B cell (primary cell): ENCODE results near the gene SPRR3. TPM values are rescaled to one million over a fixed set of nuclear protein-coding genes. Genes with fewer than 3 reads are reported as not detected.

Experiments
- ATAC-seq: fragments of 200-7000 bp; cut with Tn5 transposase; one replicate; pipeline ENCODE4 v1.10.0; 2021; ENCODE audit warnings: low read depth, mild to moderate bottlenecking, moderate number of reproducible peaks, moderate library complexity
- CTCF ChIA-PET: fragments of 350-600 bp; sonication (Branson Sonifier 250); formaldehyde crosslinking; loops from one replicate; lab custom pipeline; 2021; ENCODE audit warnings: antibody characterized with exemption, inconsistent platforms; lab: Charles Lee
- POLR2A ChIA-PET: fragments of 350-600 bp; sonication (Branson Sonifier 250); formaldehyde crosslinking; loops from one replicate; lab custom pipeline; 2021; ENCODE audit warnings: antibody characterized with exemption; lab: Charles Lee
- DNase-seq: peaks from one replicate; pipeline ENCODE4 v3.0.0; 2013
- H2AFZ ChIP-seq: 2 replicates; pipeline ENCODE4 v1.6.1; 2012; ENCODE audit warnings: mild to moderate bottlenecking, low read depth, low read length; ENCODE audit not compliant: insufficient read depth, poor library complexity, severe bottlenecking
- H3K27ac ChIP-seq, 2 donors: 1 replicate in 1 of 2; 2 replicates in 1 of 2; pipeline ENCODE4 v1.5.1; 2012 to 2013; ENCODE audit warnings: low read length in 2 of 2, mild to moderate bottlenecking in 2 of 2, moderate library complexity in 1 of 2
- H3K27me3 ChIP-seq, 4 experiments: fragments of 200-600 bp in 1 of 4; sonication (generic) in 1 of 4; replicated peaks in 1 of 4; 1 replicate in 2 of 4; 2 replicates in 2 of 4; pipeline versions ENCODE4 v1.6.1 to v1.7.0; 2013 to 2016; ENCODE audit warnings: low read length in 3 of 4, mild to moderate bottlenecking in 2 of 4, mixed read lengths in 1 of 4, moderate library complexity in 1 of 4; ENCODE audit not compliant: insufficient read depth in 4 of 4, control insufficient read depth in 3 of 4; ENCODE audit errors: control extremely low read depth in 1 of 4
- H3K36me3 ChIP-seq, 2 experiments: replicated peaks in 1 of 2; 1 replicate in 1 of 2; 2 replicates in 1 of 2; pipeline versions ENCODE4 v1.6.1 to v1.7.1; 2013; ENCODE audit warnings: low read length in 1 of 2; ENCODE audit not compliant: insufficient read depth in 2 of 2, control insufficient read depth in 1 of 2; ENCODE audit errors: control extremely low read depth in 1 of 2, extremely low read depth in 1 of 2
- H3K4me1 ChIP-seq, 2 donors: fragments of 200-600 bp in 1 of 2; sonication (generic) in 1 of 2; 1 replicate in 1 of 2; 2 replicates in 1 of 2; pipeline versions ENCODE4 v1.5.1 to v1.6.1; 2013 to 2017; ENCODE audit warnings: low read length in 2 of 2; ENCODE audit not compliant: control insufficient read depth in 2 of 2, insufficient read depth in 2 of 2
- H3K4me2 ChIP-seq: replicated peaks from 2 replicates; pipeline ENCODE3; 2012; ENCODE audit warnings: mild to moderate bottlenecking, low read depth, low read length; ENCODE audit not compliant: poor library complexity, severe bottlenecking
- H3K4me3 ChIP-seq, 5 experiments: fragments of 200-600 bp in 1 of 5; sonication (generic) in 1 of 5; 1 replicate in 3 of 5; 2 replicates in 2 of 5; pipeline versions ENCODE4 v1.5.1 to v1.7.0; 2011 to 2016; ENCODE audit warnings: low read length in 4 of 5, mild to moderate bottlenecking in 4 of 5, low read depth in 2 of 5, control low read depth in 1 of 5, moderate library complexity in 1 of 5; ENCODE audit not compliant: insufficient read depth in 1 of 5; ENCODE audit errors: control extremely low read depth in 1 of 5, extremely low read depth in 1 of 5
- H3K79me2 ChIP-seq: fragments of 200-600 bp; sonication (generic); one replicate; pipeline ENCODE4 v1.6.0; 2016; ENCODE audit warnings: low read length; ENCODE audit not compliant: control insufficient read depth, insufficient read depth
- H3K9ac ChIP-seq: fragments of 200-600 bp; sonication (generic); 2 replicates; pipeline ENCODE4 v1.6.1; 2017; ENCODE audit warnings: mild to moderate bottlenecking, low read length, moderate library complexity
- H3K9me3 ChIP-seq, 3 donors: one replicate each; pipeline versions ENCODE4 v1.6.1 to v1.7.1; 2013; ENCODE audit warnings: low read length in 2 of 3; ENCODE audit not compliant: control insufficient read depth in 2 of 3, insufficient read depth in 1 of 3; ENCODE audit errors: control extremely low read depth in 1 of 3
- H4K20me1 ChIP-seq: 2 replicates; pipeline ENCODE4 v1.6.0; 2012; ENCODE audit warnings: mild to moderate bottlenecking, low read length; ENCODE audit not compliant: insufficient read depth, control insufficient read depth, poor library complexity, severe bottlenecking
- H3K27ac Mint-ChIP-seq: one replicate; pipeline ENCODE4 v1.8.0; 2021; ENCODE audit warnings: mixed read lengths
- H3K27me3 Mint-ChIP-seq: one replicate; pipeline ENCODE4 v1.8.0; 2021; ENCODE audit warnings: mixed read lengths
- H3K4me1 Mint-ChIP-seq: one replicate; pipeline ENCODE4 v1.8.0; 2021; ENCODE audit warnings: mixed read lengths
- H3K4me3 Mint-ChIP-seq: one replicate; pipeline ENCODE4 v1.8.0; 2021; ENCODE audit warnings: mixed read lengths
- H3K9me3 Mint-ChIP-seq: one replicate; pipeline ENCODE4 v1.8.0; 2022; ENCODE audit warnings: mixed read lengths; ENCODE audit not compliant: insufficient read depth
- CTCF ChIP-seq: fragments of 200-600 bp; IDR thresholded peaks from one replicate; pipeline ENCODE4 v1.8.0; 2022; ENCODE audit warnings: antibody characterized with exemption, mild to moderate bottlenecking
- EZH2 ChIP-seq: IDR thresholded peaks from 2 replicates; pipeline ENCODE4 v1.6.1; 2012; ENCODE audit warnings: borderline replicate concordance, low read depth, mild to moderate bottlenecking, moderate library complexity, low read length; ENCODE audit not compliant: insufficient read depth, poor library complexity, severe bottlenecking
- WGBS: methylation state at CpG from one replicate; pipeline ENCODE4 v1.1.5; 2013; ENCODE audit warnings: missing lambda C conversion rate; ENCODE audit not compliant: insufficient coverage; 5-methylcytosine and 5-hydroxymethylcytosine counted together
- intact Hi-C: fragments of 100-400 bp; cut with micrococcal nuclease; formaldehyde crosslinking; loops from one replicate; pipeline ENCODE4 v1.10.0; 2022
- polyA plus RNA-seq: library from polyadenylated mRNA; depleted of rRNA; stranded (reverse); fragments of >200 nt; gene quantifications from 2 replicates; pipeline ENCODE4 v1.2.3, GENCODE V29; 2012
- total RNA-seq, 2 donors: library from RNA; stranded (reverse); fragments of 120-200 nt in 1 of 2; gene quantifications; 1 replicate in 1 of 2; 2 replicates in 1 of 2; pipeline versions ENCODE4 v1.2.3 to v1.2.4, GENCODE V29; 2013 to 2022

Gene SPRR3
- total and polyA plus RNA-seq, 2 donors (not counting 1 experiment from before 2014, with no cell fraction given), result not detected

- Mint-ChIP-seq H3K4me1 (no peaks in the 10 kb centered on the region), H3K27ac (no peak overlapping the region), H3K9me3 (peaks cover 5% of the 10 kb centered on the region), H3K27me3 (peaks cover 33% of the 10 kb centered on the region), H3K4me3 (no peak overlapping the region)
- no peak overlapping the region for H3K9ac ChIP-seq
- no peaks in the 10 kb centered on the region for H3K4me1 ChIP-seq
- H3K27me3 ChIP-seq, result peaks cover 0 to 11% (median 5%) of the 10 kb centered on the region in 4 experiments
- no peaks in the 10 kb centered on the region for H4K20me1 ChIP-seq
- no CpG with 5 or more reads among the region's 1 CpG for WGBS
- TF ChIP-seq CTCF (no peak), EZH2 (no peak)
- intact Hi-C loops, result no loop called here
- no peak overlapping the region for H3K4me3 ChIP-seq
- no peak overlapping the region for H2AFZ ChIP-seq
- H3K79me2 ChIP-seq, result no peaks in the 10 kb centered on the region
- H3K9me3 ChIP-seq, result peaks cover 0 to 3% (median 1%) of the 10 kb centered on the region in 3 donors
- no peak for DNase-seq
- no peaks in the 10 kb centered on the region for H3K36me3 ChIP-seq
- H3K27ac ChIP-seq, result no peak overlapping the region
- H3K4me2 ChIP-seq, result no peak overlapping the region
- ATAC-seq, result no peak
- POLR2A ChIA-PET, result no interaction called here
- CTCF ChIA-PET, result no interaction called here
These were observed 27.2 kb downstream of the SPRR3 start for GRCh38 chr1:153028766-153029165.

- intact Hi-C loops, result no loop called here
- H3K79me2 ChIP-seq, result no peaks in the 10 kb centered on the region
- H3K9ac ChIP-seq, result no peak within 1 kb of the TSS
- TF ChIP-seq CTCF (no peak), EZH2 (no peak)
- no peaks in the 10 kb centered on the region for H3K36me3 ChIP-seq
- peaks cover 0 to 3% (median 1%) of the 10 kb centered on the region in 3 donors for H3K9me3 ChIP-seq
- Mint-ChIP-seq H3K27ac (no peak within 1 kb of the TSS), H3K27me3 (peaks cover 35% of the 10 kb centered on the region), H3K9me3 (peaks cover 5% of the 10 kb centered on the region), H3K4me1 (no peaks in the 10 kb centered on the region), H3K4me3 (no peak within 1 kb of the TSS)
- H2AFZ ChIP-seq, result no peak within 1 kb of the TSS
- no peak for DNase-seq
- ChIA-PET POLR2A (no interaction called here), CTCF (no interaction called here)
- no peak within 1 kb of the TSS for H3K4me3 ChIP-seq
- peaks cover 0 to 12% (median 8%) of the 10 kb centered on the region in 4 experiments for H3K27me3 ChIP-seq
- H3K4me1 ChIP-seq, result no peaks in the 10 kb centered on the region
- H4K20me1 ChIP-seq, result no peaks in the 10 kb centered on the region
- ATAC-seq, result no peak
- no peak within 1 kb of the TSS for H3K4me2 ChIP-seq
- H3K27ac ChIP-seq, result no peak within 1 kb of the TSS
These were observed 29.3 kb downstream of the SPRR3 start, which contains the start of gene SPRR1B for GRCh38 chr1:153030895-153031294. TSS of gene SPRR1B (plus strand) at chr1:153031203. CDS start at chr1:153032346, 1,143 bp downstream.
